HCT116 (cell line): Measurements from ENCODE around the gene FOXN3. TPM values are rescaled to one million over a fixed set of nuclear protein-coding genes. Genes with fewer than 3 reads are reported as not detected.

Experiments used
- ATAC-seq: fragments of 200-7000 bp; cut with Tn5 transposase; 2 replicates; pipeline ENCODE4 v1.9.1; 2020; ENCODE audit warnings: mild to moderate bottlenecking, moderate library complexity
- BruUV-seq: library from RNA; stranded (reverse); fragments of 400-500 nt; replicated peaks from 2 replicates; lab custom pipeline; 2021; lab: Mats Ljungman, UMichigan
- CTCF ChIA-PET: fragments of 300-600 bp; sonication (Branson Sonifier 250); formaldehyde crosslinking; loops from one replicate; lab custom pipeline; 2021; ENCODE audit warnings: antibody characterized with exemption; lab: Charles Lee
- POLR2A ChIA-PET: fragments of 300-600, 350-600 bp; sonication (Branson Sonifier 250); formaldehyde crosslinking; loops from one replicate; lab custom pipeline; 2021; ENCODE audit warnings: antibody characterized with exemption; lab: Charles Lee
- RAD21 ChIA-PET, 2 experiments: fragments of 300-600 bp; sonication (Branson Sonifier 250); formaldehyde crosslinking; loops; one replicate each; lab custom pipeline; 2023; ENCODE audit warnings: low total read pairs in 2 of 2; ENCODE audit not compliant: uncharacterized antibody in 2 of 2, unreplicated experiment in 2 of 2, low non-redundant PET in 1 of 2; lab: Charles Lee
- DNase-seq: peaks from one replicate; pipeline ENCODE4 v3.0.0-alpha.2; 2010; ENCODE audit warnings: low read depth, low spot score
- H2AFZ ChIP-seq: fragments of 200-600 bp; shearing (Covaris generic), sonication (generic); 2 replicates; pipeline ENCODE4 v1.6.1; 2017; ENCODE audit warnings: low read depth, mixed run types, mixed read lengths, antibody characterized with exemption, low read length; ENCODE audit not compliant: poor library complexity, severe bottlenecking
- H3K27ac ChIP-seq: 2 replicates; pipeline ENCODE4 v1.5.1; 2012; ENCODE audit warnings: low read depth, low read length
- H3K27me3 ChIP-seq: fragments of 200-600 bp; sonication (generic); 2 replicates; pipeline ENCODE4 v1.6.1; 2016; ENCODE audit warnings: mixed run types, low read length, mixed read lengths; ENCODE audit not compliant: insufficient read depth
- H3K36me3 ChIP-seq, 2 experiments: fragments of 200-500 bp in 1 of 2; fragments of 200-600 bp in 1 of 2; sonication (Bioruptor generic) in 1 of 2; sonication (generic) in 1 of 2; 2 replicates each; pipeline versions ENCODE4 v1.5.1 to v1.6.1; 2014 to 2016; ENCODE audit warnings: low read length in 2 of 2, inconsistent platforms in 1 of 2, mixed read lengths in 1 of 2, mixed run types in 1 of 2; ENCODE audit not compliant: insufficient read depth in 2 of 2, control insufficient read depth in 1 of 2
- H3K4me1 ChIP-seq, 2 experiments: fragments of 200-600 bp in 1 of 2; sonication (generic) in 1 of 2; 2 replicates each; pipeline versions ENCODE4 v1.5.1 to v1.6.1; 2012 to 2017; ENCODE audit warnings: low read length in 2 of 2, inconsistent platforms in 1 of 2, mild to moderate bottlenecking in 1 of 2, mixed read lengths in 1 of 2, mixed run types in 1 of 2, moderate library complexity in 1 of 2; ENCODE audit not compliant: insufficient read depth in 2 of 2, control insufficient read depth in 1 of 2
- H3K4me2 ChIP-seq: fragments of 200-600 bp; sonication (generic); 2 replicates; pipeline ENCODE4 v1.6.1; 2017; ENCODE audit warnings: mixed run types, low read length, mixed read lengths
- H3K4me3 ChIP-seq, 2 experiments: fragments of 200-600 bp in 1 of 2; sonication (generic) in 1 of 2; replicated peaks in 1 of 2; 2 replicates each; pipeline ENCODE4 v1.5.1; 2011 to 2016; ENCODE audit warnings: low read length in 2 of 2, control low read depth in 1 of 2, low read depth in 1 of 2, mild to moderate bottlenecking in 1 of 2, mixed read lengths in 1 of 2, mixed run types in 1 of 2
- H3K79me2 ChIP-seq: fragments of 200-600 bp; sonication (generic); 2 replicates; pipeline ENCODE4 v1.6.1; 2017; ENCODE audit warnings: mild to moderate bottlenecking, mixed run types, low read length, moderate library complexity, mixed read lengths; ENCODE audit not compliant: insufficient read depth
- H3K9ac ChIP-seq: fragments of 200-600 bp; sonication (generic); 2 replicates; pipeline ENCODE4 v1.6.1; 2016; ENCODE audit warnings: low read length, mixed read lengths
- H3K9me2 ChIP-seq: fragments of 200-600 bp; sonication (generic), shearing (Covaris generic); 2 replicates; pipeline ENCODE4 v1.6.1; 2017; ENCODE audit warnings: mixed run types, mild to moderate bottlenecking, moderate library complexity; ENCODE audit not compliant: insufficient read depth
- H3K9me3 ChIP-seq, 2 experiments: fragments of 200-500 bp in 1 of 2; fragments of 200-600 bp in 1 of 2; sonication (Bioruptor generic) in 1 of 2; sonication (generic) in 1 of 2; 2 replicates each; pipeline ENCODE4 v1.6.1; 2014 to 2017; ENCODE audit warnings: low read length in 2 of 2, mixed read lengths in 2 of 2, inconsistent platforms in 1 of 2, low read depth in 1 of 2, mild to moderate bottlenecking in 1 of 2, mixed run types in 1 of 2, moderate library complexity in 1 of 2; ENCODE audit not compliant: control insufficient read depth in 1 of 2, insufficient read depth in 1 of 2
- H4K20me1 ChIP-seq: fragments of 200-600 bp; sonication (generic), shearing (Covaris generic); 2 replicates; pipeline ENCODE4 v1.6.1; 2017; ENCODE audit warnings: mixed run types, mild to moderate bottlenecking, moderate library complexity; ENCODE audit not compliant: insufficient read depth
- CBX3 ChIP-seq: IDR thresholded peaks from 2 replicates; pipeline ENCODE4 v1.6.1; 2012; ENCODE audit warnings: low read depth
- CEBPB ChIP-seq: IDR thresholded peaks from 2 replicates; pipeline ENCODE4 v1.6.1; 2012; ENCODE audit warnings: low read depth
- CTCF ChIP-seq, 3 experiments: fragments of 200-600 bp in 1 of 3; sonication (generic) in 1 of 3; IDR thresholded peaks in 2 of 3; conservative IDR thresholded peaks in 1 of 3; 2 replicates each; pipeline ENCODE4 v1.5.1; 2012 to 2017; ENCODE audit warnings: low read depth in 2 of 3, low read length in 2 of 3, antibody characterized with exemption in 1 of 3, borderline replicate concordance in 1 of 3, control low read depth in 1 of 3, mild to moderate bottlenecking in 1 of 3, mixed read lengths in 1 of 3, mixed run types in 1 of 3, moderate library complexity in 1 of 3; ENCODE audit not compliant: insufficient read depth in 1 of 3
- ELF1 ChIP-seq: IDR thresholded peaks from 2 replicates; pipeline ENCODE4 v1.6.1; 2012; ENCODE audit warnings: low read depth, borderline replicate concordance
- POLR2A ChIP-seq: IDR thresholded peaks from 2 replicates; pipeline ENCODE4 v1.7.0; 2011; ENCODE audit warnings: borderline replicate concordance; ENCODE audit not compliant: insufficient read depth, insufficient read length; ENCODE audit errors: extremely low read depth
- POLR2AphosphoS5 ChIP-seq: IDR thresholded peaks from 2 replicates; pipeline ENCODE4 v1.6.1; 2011; ENCODE audit warnings: mild to moderate bottlenecking, low read depth, low read length, moderate library complexity
- SP1 ChIP-seq: IDR thresholded peaks from 2 replicates; pipeline ENCODE4 v1.6.1; 2012; ENCODE audit warnings: low read depth
- TCF7L2 ChIP-seq: IDR thresholded peaks from 2 replicates; pipeline ENCODE4 v1.7.0; 2011; ENCODE audit warnings: borderline replicate concordance, inconsistent platforms; ENCODE audit not compliant: insufficient read depth, insufficient read length; ENCODE audit errors: extremely low read depth
- intact Hi-C: fragments of 100-400 bp; cut with micrococcal nuclease; formaldehyde crosslinking; loops from 2 replicates; pipeline ENCODE4 v1.10.0; 2022
- total RNA-seq: library from RNA; stranded (reverse); gene quantifications from one replicate; pipeline ENCODE4 v1.2.1, GENCODE V29; 2021; ENCODE audit not compliant: unreplicated experiment
- TF ChIP-seq, protein P1 (sequence below): IDR thresholded peaks from 2 replicates; pipeline ENCODE4 v1.6.1; 2012; ENCODE audit warnings: low read depth

Gene FOXN3
- total RNA-seq, 1 experiment from 2014 or later: 20.0 TPM

DNA sequence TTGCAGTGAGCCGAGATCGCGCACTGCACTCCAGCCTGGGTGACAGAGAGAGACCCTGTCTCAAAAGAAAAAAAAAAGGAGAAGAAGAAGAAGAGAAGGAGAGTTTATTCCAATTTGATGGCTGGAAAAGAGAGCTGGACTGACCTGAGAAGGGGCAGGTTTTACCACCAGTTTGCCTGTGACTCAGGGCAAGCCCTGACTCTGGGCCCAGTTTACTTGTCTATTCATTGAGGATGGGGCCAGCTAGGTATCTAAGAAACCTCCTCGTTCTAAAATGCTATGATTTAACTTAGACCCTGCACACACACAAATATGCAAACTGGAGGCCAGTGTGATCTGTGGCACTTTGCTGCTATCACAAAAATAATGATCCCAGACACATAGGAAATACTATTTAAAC is 155.0 kb downstream of the FOXN3 start:
- H2AFZ ChIP-seq: no peak overlapping the region
- H3K27ac ChIP-seq: no peak overlapping the region
- no peak overlapping the region for H3K9ac ChIP-seq
- no peak for ATAC-seq
- TF ChIP-seq, protein P1, sequence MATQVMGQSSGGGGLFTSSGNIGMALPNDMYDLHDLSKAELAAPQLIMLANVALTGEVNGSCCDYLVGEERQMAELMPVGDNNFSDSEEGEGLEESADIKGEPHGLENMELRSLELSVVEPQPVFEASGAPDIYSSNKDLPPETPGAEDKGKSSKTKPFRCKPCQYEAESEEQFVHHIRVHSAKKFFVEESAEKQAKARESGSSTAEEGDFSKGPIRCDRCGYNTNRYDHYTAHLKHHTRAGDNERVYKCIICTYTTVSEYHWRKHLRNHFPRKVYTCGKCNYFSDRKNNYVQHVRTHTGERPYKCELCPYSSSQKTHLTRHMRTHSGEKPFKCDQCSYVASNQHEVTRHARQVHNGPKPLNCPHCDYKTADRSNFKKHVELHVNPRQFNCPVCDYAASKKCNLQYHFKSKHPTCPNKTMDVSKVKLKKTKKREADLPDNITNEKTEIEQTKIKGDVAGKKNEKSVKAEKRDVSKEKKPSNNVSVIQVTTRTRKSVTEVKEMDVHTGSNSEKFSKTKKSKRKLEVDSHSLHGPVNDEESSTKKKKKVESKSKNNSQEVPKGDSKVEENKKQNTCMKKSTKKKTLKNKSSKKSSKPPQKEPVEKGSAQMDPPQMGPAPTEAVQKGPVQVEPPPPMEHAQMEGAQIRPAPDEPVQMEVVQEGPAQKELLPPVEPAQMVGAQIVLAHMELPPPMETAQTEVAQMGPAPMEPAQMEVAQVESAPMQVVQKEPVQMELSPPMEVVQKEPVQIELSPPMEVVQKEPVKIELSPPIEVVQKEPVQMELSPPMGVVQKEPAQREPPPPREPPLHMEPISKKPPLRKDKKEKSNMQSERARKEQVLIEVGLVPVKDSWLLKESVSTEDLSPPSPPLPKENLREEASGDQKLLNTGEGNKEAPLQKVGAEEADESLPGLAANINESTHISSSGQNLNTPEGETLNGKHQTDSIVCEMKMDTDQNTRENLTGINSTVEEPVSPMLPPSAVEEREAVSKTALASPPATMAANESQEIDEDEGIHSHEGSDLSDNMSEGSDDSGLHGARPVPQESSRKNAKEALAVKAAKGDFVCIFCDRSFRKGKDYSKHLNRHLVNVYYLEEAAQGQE: no peak
- TF ChIP-seq POLR2AphosphoS5 (no peak), ELF1 (no peak), SP1 (no peak), CEBPB (no peak), POLR2A (no peak)
- no TSS peak for BruUV-seq
- H3K79me2 ChIP-seq: no peaks in the 10 kb centered on the region
- no peaks in the 10 kb centered on the region for H4K20me1 ChIP-seq
- no peaks in the 10 kb centered on the region for H3K9me3 ChIP-seq
- no peaks in the 10 kb centered on the region for H3K27me3 ChIP-seq
- H3K4me3 ChIP-seq: no peak overlapping the region
- no peaks in the 10 kb centered on the region for H3K9me2 ChIP-seq
- H3K36me3 ChIP-seq: no peaks in the 10 kb centered on the region
- intact Hi-C loops: no loop called here
- no peak overlapping the region for H3K4me2 ChIP-seq
- no peaks in the 10 kb centered on the region for H3K4me1 ChIP-seq
- POLR2A ChIA-PET: no interaction called here
- no peak for DNase-seq
- RAD21 ChIA-PET: no interaction called here
- CTCF ChIA-PET: no interaction called here

GRCh38 chr14:89260898-89261297 is 156.1 kb downstream of the FOXN3 start:
- POLR2A ChIA-PET: no interaction called here
- ATAC-seq: no peak

More at GRCh38 chr14:89260898-89261297, 156.1 kb downstream of the FOXN3 start:
- Histone ChIP-seq H3K27me3 (no peaks in the 10 kb centered on the region), H3K9me2 (no peaks in the 10 kb centered on the region), H4K20me1 (no peaks in the 10 kb centered on the region), H3K4me3 (no peak overlapping the region), H3K79me2 (no peaks in the 10 kb centered on the region), H2AFZ (no peak overlapping the region), H3K9me3 (no peaks in the 10 kb centered on the region), H3K4me1 (no peaks in the 10 kb centered on the region), H3K27ac (no peak overlapping the region), H3K9ac (no peak overlapping the region), H3K4me2 (no peak overlapping the region), H3K36me3 (no peaks in the 10 kb centered on the region)
- ChIA-PET RAD21 (no interaction called here), CTCF (no interaction called here)
- TF ChIP-seq CTCF (IDR thresholded peaks at IDR 0.05 in 2 of 3, conservative IDR thresholded peaks at IDR 0.05 in 1 of 3; ENCODE audit: borderline replicate concordance in 1 of 3, insufficient read depth in 1 of 3, low read depth in 2 of 3, low read length in 2 of 3) (no peak), ELF1 (no peak), CEBPB (no peak), CBX3 (no peak), TCF7L2 (no peak)
- BruUV-seq: no TSS peak
- no peak for DNase-seq
- intact Hi-C loops: no loop called here
